Ishikawa (cell line): ENCODE results near the gene BRAP.

Experiments
- CEBPB ChIP-seq: IDR thresholded peaks from 2 replicates; pipeline ENCODE4 v1.6.1; 2012
- CREB1 ChIP-seq: IDR thresholded peaks from 2 replicates; pipeline ENCODE4 v1.6.1; 2012; ENCODE audit warnings: low read depth
- EGR1 ChIP-seq: IDR thresholded peaks from 2 replicates; pipeline ENCODE4 v1.6.1; 2012
- FOXM1 ChIP-seq: IDR thresholded peaks from 2 replicates; pipeline ENCODE4 v1.6.1; 2012; ENCODE audit warnings: low read depth, borderline replicate concordance
- RAD21 ChIP-seq: IDR thresholded peaks from 2 replicates; pipeline ENCODE4 v1.6.1; 2012; ENCODE audit warnings: low read depth
- TAF1 ChIP-seq: IDR thresholded peaks from 2 replicates; pipeline ENCODE4 v1.6.1; 2012; ENCODE audit warnings: low read depth, mild to moderate bottlenecking
- YY1 ChIP-seq: IDR thresholded peaks from 2 replicates; pipeline ENCODE4 v1.6.1; 2012; ENCODE audit warnings: low read depth
- ZBTB7A ChIP-seq: IDR thresholded peaks from 2 replicates; pipeline ENCODE4 v1.6.1; 2012; ENCODE audit warnings: low read depth
- TF ChIP-seq, protein P1 (sequence below): IDR thresholded peaks from 2 replicates; pipeline ENCODE4 v1.6.1; 2012; ENCODE audit warnings: low read depth, mild to moderate bottlenecking
- TF ChIP-seq, protein P2 (sequence below): IDR thresholded peaks from 2 replicates; pipeline ENCODE4 v1.6.1; 2012

- TF ChIP-seq, protein P1, sequence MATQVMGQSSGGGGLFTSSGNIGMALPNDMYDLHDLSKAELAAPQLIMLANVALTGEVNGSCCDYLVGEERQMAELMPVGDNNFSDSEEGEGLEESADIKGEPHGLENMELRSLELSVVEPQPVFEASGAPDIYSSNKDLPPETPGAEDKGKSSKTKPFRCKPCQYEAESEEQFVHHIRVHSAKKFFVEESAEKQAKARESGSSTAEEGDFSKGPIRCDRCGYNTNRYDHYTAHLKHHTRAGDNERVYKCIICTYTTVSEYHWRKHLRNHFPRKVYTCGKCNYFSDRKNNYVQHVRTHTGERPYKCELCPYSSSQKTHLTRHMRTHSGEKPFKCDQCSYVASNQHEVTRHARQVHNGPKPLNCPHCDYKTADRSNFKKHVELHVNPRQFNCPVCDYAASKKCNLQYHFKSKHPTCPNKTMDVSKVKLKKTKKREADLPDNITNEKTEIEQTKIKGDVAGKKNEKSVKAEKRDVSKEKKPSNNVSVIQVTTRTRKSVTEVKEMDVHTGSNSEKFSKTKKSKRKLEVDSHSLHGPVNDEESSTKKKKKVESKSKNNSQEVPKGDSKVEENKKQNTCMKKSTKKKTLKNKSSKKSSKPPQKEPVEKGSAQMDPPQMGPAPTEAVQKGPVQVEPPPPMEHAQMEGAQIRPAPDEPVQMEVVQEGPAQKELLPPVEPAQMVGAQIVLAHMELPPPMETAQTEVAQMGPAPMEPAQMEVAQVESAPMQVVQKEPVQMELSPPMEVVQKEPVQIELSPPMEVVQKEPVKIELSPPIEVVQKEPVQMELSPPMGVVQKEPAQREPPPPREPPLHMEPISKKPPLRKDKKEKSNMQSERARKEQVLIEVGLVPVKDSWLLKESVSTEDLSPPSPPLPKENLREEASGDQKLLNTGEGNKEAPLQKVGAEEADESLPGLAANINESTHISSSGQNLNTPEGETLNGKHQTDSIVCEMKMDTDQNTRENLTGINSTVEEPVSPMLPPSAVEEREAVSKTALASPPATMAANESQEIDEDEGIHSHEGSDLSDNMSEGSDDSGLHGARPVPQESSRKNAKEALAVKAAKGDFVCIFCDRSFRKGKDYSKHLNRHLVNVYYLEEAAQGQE, result no peak
- TF ChIP-seq FOXM1 (no peak), CEBPB (no peak), RAD21 (no peak), CREB1 (no peak), YY1 (no peak), TAF1 (no peak), EGR1 (no peak), ZBTB7A (no peak)
- TF ChIP-seq, protein P2, sequence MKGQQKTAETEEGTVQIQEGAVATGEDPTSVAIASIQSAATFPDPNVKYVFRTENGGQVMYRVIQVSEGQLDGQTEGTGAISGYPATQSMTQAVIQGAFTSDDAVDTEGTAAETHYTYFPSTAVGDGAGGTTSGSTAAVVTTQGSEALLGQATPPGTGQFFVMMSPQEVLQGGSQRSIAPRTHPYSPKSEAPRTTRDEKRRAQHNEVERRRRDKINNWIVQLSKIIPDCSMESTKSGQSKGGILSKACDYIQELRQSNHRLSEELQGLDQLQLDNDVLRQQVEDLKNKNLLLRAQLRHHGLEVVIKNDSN, result no peak
Observed at GRCh38 chr12:111730420-111730819, 44.7 kb upstream of the BRAP start.
